ENCODE measurements around the gene CHMP4B.
"Not testable (repeated sequence)": the region's sequence is repeated elsewhere in the genome, so short reads cannot be mapped to it uniquely, and the experiment has no call there.

The CHMP4B gene

DNA sequence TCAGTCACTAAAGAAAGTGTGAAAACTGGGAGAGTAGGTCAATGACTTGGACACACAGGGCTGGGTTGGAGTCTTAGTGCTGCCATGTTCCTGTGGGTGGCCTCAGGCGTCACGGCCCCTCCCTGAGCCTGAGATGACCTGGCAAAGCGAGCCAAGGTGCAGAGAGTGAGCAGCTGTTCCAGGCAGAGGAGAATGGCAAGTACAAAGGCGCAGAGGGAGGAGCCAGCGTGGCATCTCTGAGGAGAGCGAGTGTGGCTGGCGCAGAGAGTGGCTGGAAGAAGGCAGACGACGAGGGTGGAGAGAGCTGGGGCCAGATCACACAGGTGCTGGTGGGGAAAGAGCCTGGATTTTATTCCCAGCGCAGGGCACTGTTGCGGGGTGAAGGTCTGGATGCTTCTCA lies 20.6 kb upstream of the CHMP4B start:
- no peak for DNase-seq

GRCh38 chr20:33791021-33791420 lies 20.1 kb upstream of the CHMP4B start:
- DNase-seq, result no peak

DNA sequence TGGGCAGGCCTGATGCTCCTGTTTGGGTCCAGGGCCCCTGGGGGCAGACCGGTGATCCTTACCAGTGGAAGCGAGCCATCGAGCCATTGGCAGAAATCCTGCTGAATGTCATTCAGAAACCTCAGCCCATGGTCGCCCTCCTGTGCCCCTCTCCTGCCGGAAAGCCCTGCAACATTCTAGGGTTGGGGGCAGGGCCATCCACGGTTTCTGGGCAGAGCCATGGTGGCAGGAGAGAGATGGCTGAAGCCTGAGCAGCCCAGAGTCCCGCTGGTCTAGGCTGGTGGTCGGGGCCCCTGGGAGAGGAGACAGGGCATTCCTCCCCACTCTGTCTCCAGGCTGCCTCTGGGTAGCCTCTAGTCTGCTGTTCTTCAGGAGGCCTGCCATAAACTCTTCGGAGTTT lies 19.6 kb upstream of the CHMP4B start:
- no peak for DNase-seq

DNA sequence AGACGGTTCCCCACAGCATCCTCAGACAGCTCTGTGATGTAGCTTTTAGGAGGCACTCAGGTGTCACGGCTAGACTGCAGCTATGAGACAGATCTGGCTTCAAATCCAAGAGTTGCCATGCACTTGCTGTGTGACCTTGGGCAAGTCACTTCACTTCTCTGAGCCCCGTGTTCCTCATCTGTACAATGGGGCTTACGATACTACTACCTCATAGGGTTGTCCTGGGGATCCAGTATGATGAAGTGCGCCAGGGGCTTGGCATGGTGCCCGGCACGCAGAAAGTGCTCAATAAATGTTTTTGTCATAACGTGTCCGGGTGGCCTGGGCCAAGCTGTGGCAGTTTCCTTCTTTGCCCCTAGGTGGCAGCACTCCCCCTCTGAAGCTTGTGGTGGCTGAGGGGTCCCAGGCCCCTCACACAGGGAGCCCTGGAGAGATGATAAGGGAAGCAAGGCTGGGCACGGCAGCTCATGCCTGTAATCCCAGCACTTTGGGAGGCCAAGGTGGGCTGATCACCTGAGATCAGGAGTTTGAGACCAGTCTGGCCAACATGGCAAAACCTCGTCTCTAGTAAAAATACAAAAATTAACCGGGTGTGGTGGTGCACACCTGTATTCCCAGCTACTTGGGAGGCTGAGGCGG lies 19.1 kb upstream of the CHMP4B start:
- DNase-seq, result peak; percentile 60

GRCh38 chr20:33792598-33792989 lies 18.6 kb upstream of the CHMP4B start:
- not testable (repeated sequence) for DNase-seq

GRCh38 chr20:33793011-33793931 lies 17.9 kb upstream of the CHMP4B start:
- DNase-seq, result no peak

GRCh38 chr20:33796263-33796906 lies 14.8 kb upstream of the CHMP4B start:
- no peak for DNase-seq

GRCh38 chr20:33796907-33797544 lies 14.1 kb upstream of the CHMP4B start:
- no peak for DNase-seq

- DNase-seq, result no peak
Measured at GRCh38 chr20:33798444-33798843, 12.7 kb upstream of the CHMP4B start.

DNA sequence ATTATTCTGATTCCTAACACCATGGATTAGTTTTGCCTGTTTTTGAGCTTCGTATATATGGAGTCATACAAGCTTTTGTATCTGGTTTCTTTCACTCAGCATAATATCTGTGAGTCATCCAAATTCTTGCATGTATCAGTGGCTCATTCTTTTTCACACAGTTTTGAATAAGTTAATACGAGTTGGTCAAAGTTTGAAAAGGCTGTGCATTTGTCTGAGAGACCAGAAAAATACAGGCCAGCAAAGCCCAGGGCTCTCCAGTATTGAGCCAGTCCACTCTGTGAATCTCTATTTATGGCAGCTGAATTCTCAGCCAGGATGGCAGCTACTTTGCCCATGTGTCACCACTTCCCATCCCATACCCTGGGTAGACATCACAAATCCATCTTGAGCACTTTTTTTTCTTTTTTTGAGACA lies 7.2 kb upstream of the CHMP4B start:
- no peak for DNase-seq

- DNase-seq, result no peak
Measured at GRCh38 chr20:33808388-33808787, 2.8 kb upstream of the CHMP4B start.

- DNase-seq, result peak; percentile 30
Measured at GRCh38 chr20:33810259-33810658, 889 bp upstream of the CHMP4B start.

DNA sequence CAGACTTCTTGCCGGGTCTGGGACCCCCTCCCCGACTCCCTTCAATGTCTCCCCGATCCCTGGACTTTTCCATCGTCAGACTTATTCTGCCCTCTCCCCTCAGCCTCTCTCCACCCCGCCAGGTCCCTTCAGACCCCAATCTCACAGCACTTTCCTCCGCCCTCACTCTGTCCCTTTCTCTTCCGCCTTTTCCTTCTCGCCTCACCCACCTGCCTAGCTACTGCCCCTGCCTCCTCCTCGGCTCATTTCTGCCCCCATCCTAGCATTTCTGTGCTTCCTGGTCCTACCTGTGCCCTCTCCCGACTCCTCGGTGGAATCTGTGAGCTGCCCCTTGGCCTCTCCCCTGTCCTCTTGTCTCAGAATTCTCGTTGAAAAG lies 616 bp downstream of the CHMP4B start:
- peak; percentile 58 for DNase-seq

DNA sequence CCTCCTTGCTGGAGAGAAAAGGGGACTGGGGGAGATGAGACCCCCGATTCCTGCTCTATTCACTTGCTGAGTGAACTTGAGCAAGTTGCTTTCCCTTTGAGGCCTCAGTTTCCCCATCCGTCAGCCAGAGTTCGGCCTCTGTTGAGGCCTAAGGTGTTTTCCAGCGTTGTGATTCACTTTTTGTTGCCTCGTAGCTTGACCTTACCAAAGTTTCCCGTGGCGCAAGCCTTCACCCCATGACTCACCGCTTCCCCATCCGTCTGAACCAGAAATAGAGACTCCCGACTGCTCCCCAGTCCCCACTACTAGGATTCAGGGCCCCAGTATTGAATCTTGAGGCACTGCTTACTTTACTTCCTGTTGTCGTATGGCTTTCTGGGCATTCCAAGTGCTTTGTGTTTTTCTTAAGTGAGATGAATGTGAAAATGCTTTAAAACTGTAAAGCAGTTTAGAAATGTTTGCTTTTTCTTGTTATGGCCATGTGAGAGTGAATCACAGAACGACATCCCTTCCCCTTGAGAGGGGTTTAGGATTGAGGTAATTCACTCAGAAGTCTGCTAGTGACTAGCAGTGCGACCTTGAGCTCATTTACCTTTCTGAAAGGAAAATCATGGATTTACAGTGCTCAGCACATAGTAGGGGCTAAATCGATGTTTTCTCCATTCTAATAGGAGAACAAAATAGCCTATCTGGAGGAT lies 1.2 kb downstream of the CHMP4B start:
- DNase-seq, result peak; percentile 62

DNA sequence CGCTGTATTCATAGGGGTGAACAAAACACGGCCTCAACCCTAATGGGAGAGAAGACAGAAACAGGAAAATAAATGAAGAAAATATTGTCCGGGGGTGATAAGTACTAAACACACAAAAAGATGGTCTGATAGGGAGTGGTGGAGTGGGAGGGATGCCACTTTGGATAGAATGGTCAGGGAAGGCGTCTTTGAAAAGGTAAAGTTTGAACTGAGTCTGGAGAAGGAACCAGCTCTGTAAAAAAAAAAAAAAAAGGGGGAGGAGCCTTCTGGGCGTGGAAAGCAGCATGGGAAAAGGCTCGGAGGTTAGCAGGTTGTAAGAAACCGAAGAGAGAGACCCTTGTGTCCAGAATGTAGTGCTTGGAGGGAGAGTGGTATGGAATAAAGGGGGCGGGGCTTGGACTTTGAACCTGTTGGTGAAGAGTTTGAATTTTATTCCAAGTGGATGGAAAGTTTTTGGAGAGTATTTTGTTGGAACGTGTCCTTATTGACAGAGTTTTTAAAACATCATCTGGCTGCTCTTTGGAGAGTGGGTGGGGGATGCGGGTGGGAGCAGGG lies 1.8 kb downstream of the CHMP4B start:
- peak; percentile 69 for DNase-seq

- no peak for DNase-seq
Measured at GRCh38 chr20:33814238-33814712, 3.1 kb downstream of the CHMP4B start.

DNA sequence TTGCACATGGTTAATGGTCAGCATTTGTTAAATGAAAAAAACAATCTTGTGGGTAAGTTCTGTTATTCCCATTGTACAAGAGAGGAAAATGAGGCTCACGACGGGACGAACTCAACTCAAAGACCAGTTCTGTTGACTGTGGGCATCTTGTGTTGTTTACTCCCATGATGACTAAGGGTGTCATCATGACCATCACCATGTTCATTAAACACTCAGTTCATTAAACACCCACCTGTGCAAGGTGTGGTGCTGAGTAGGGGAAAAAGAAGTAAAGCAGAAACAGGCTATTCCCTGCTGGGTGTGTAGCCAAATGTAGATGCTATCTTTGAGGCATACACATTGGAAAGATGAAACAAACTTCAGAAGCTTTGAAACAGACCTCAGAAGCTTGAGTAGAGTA lies 4.5 kb downstream of the CHMP4B start:
- DNase-seq, result no peak

- DNase-seq, result no peak
Measured at GRCh38 chr20:33816191-33816590, 5.0 kb downstream of the CHMP4B start.

DNA sequence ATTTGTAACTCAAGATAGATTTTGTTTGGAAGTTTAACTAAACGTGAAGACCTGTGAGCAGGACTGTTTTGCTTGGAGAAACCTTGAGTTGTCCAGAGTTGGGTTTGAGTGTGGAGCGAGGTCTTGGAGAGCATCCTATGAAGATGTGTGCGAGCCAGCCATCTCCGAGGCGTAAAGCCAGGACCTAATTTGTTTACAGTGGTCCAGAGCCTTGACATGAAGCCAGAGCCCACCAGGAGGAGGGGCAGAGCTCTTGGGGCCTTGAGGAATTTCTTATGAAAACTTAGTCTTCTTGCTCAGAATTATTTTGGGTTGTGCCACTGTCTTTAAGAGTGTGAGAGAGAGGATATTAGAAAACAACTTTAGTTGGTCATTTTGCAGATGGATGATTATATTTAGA lies 6.3 kb downstream of the CHMP4B start:
- no peak for DNase-seq

DNA sequence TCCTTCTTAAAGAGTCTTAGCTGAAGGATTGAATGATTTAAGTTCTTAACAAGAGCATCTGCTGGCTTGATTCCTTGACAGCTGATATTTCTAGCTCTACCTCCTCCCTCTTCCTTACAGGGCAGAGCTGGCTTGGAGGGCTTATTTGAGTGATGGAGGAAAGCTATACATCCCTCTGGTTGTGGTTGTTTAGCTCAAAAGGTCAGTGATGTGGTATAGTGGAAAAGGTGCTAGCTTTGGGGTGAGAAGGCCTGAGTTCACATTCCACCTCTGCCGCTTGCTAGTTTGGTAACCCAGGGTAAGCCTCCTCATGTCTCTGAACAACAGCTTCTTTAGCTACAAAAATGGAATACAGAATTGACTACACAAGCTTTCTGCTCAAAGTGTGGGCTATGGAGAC lies 8.3 kb downstream of the CHMP4B start:
- DNase-seq, result no peak

DNA sequence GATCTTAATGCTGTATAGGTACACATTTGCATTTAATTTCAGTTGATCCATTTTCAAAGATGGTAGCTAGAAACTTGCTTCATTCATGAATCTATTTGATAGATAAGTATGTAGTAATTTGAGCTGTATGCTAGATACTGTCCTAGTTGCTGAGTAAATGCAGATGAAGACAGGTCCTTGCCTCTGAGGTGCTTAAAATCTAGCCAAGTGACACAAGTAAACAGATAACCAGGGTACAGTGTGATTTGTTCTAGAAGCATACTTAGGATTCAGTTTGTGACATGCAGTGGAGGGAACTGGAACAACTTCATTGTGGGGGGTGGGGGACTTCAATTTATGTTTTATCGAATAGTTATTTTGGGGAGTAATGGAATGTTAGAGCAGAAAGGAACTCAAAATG lies 9.2 kb downstream of the CHMP4B start:
- no peak for DNase-seq

- no peak for DNase-seq
Measured at GRCh38 chr20:33821270-33821836, 10.2 kb downstream of the CHMP4B start.

All from hematopoietic multipotent progenitor cell treated with erythropoietin and hydrocortisone succinate and interleukin-3 and kit ligand, for 4 days (in vitro differentiated cells).